GM12878 (cell line): Measurements from ENCODE around the gene UNC13D. TPM values are rescaled to one million over a fixed set of nuclear protein-coding genes. Genes with fewer than 3 reads are reported as not detected.

Source experiments
- ATF7 ChIP-seq: fragments of 450-650 bp; IDR thresholded peaks from 2 replicates; pipeline ENCODE4 v1.6.1; 2016; ENCODE audit warnings: low read depth, mild to moderate bottlenecking
- CHD4 ChIP-seq: fragments of 200-600 bp; sonication (generic); IDR thresholded peaks from 2 replicates; pipeline ENCODE4 v1.6.1; 2016; ENCODE audit warnings: mild to moderate bottlenecking
- ETV6 ChIP-seq, 2 experiments: fragments of 450-650 bp in 1 of 2; IDR thresholded peaks in 1 of 2; conservative IDR thresholded peaks in 1 of 2; 2 replicates each; pipeline ENCODE4 v1.6.1; 2014; ENCODE audit warnings: antibody characterized with exemption in 1 of 2, borderline replicate concordance in 1 of 2, low read depth in 1 of 2, mild to moderate bottlenecking in 1 of 2, moderate library complexity in 1 of 2
- FOS ChIP-seq: IDR thresholded peaks from 3 replicates; pipeline ENCODE4 v1.6.1; 2011; ENCODE audit warnings: borderline replicate concordance; ENCODE audit not compliant: insufficient read length; ENCODE audit errors: extremely low read depth
- HDGF ChIP-seq: fragments of 450-650 bp; IDR thresholded peaks from 2 replicates; pipeline ENCODE4 v1.6.1; 2016; ENCODE audit warnings: antibody characterized with exemption
- IKZF1 ChIP-seq: fragments of 450-650 bp; conservative IDR thresholded peaks from 2 replicates; pipeline ENCODE4 v1.6.1; 2017; ENCODE audit warnings: antibody characterized with exemption, mild to moderate bottlenecking
- IKZF2 ChIP-seq, 2 experiments: fragments of 450-650 bp; IDR thresholded peaks; 2 replicates each; pipeline ENCODE4 v1.6.1; 2017; ENCODE audit warnings: mild to moderate bottlenecking in 2 of 2, moderate library complexity in 2 of 2
- IRF4 ChIP-seq: IDR thresholded peaks from 2 replicates; pipeline ENCODE4 v1.6.1; 2011; ENCODE audit warnings: low read depth, low read length
- JUND ChIP-seq: IDR thresholded peaks from 2 replicates; pipeline ENCODE4 v1.6.1; 2012; ENCODE audit warnings: low read depth, mild to moderate bottlenecking, low read length, improper control_type of control experiment, moderate library complexity
- MXI1 ChIP-seq: fragments of 150-350 bp; IDR thresholded peaks from 2 replicates; pipeline ENCODE4 v1.6.1; 2011; ENCODE audit warnings: low read depth, mild to moderate bottlenecking, inconsistent platforms, low read length, improper control_type of control experiment
- NFYA ChIP-seq: IDR thresholded peaks from 2 replicates; pipeline ENCODE4 v1.6.1; 2011; ENCODE audit warnings: low read depth, mild to moderate bottlenecking, low read length, improper control_type of control experiment, borderline replicate concordance
- NR2C2 ChIP-seq: IDR thresholded peaks from 2 replicates; pipeline ENCODE4 v1.6.1; 2011; ENCODE audit warnings: borderline replicate concordance, low read depth; ENCODE audit not compliant: control insufficient read depth, insufficient read length
- RBBP5 ChIP-seq: fragments of 200-600 bp; sonication (generic); conservative IDR thresholded peaks from 2 replicates; pipeline ENCODE4 v1.6.1; 2016
- SMARCA5 ChIP-seq: fragments of 450-650 bp; IDR thresholded peaks from 2 replicates; pipeline ENCODE4 v1.6.1; 2017; ENCODE audit warnings: mild to moderate bottlenecking
- SRF ChIP-seq, 2 experiments: IDR thresholded peaks; 2 replicates each; pipeline ENCODE4 v1.6.1; 2011; ENCODE audit warnings: low read depth in 2 of 2, low read length in 2 of 2, mild to moderate bottlenecking in 1 of 2, moderate library complexity in 1 of 2
- ZNF207 ChIP-seq: fragments of 450-650 bp; IDR thresholded peaks from 2 replicates; pipeline ENCODE4 v1.6.1; 2014; ENCODE audit warnings: antibody characterized with exemption, mild to moderate bottlenecking, borderline replicate concordance
- polyA plus RNA-seq, 11 experiments: library from polyadenylated mRNA; depleted of rRNA in 4 of 11; unstranded in 6 of 11; stranded (reverse) in 5 of 11; fragments of >200 nt; fragmentation: Nextera tagmentation in 4 of 11; fragmentation: Illumina TruSeq in 1 of 11; extraction: Ambion mirVana in 4 of 11; extraction: Trizol in 1 of 11; gene quantifications; 1 replicate in 1 of 11; 2 replicates in 10 of 11; pipeline versions ENCODE4 v1.2.1 to v1.2.3, GENCODE V29; 2011 to 2016; ENCODE audit warnings: inconsistent platforms in 2 of 11, missing spikeins in 2 of 11, low read depth in 1 of 11
- total RNA-seq, 4 experiments: library from RNA; depleted of rRNA in 3 of 4; stranded (reverse); fragments of >200 nt in 3 of 4; fragmentation: Illumina TruSeq in 1 of 4; extraction: Trizol in 1 of 4; gene quantifications; 2 replicates each; pipeline versions ENCODE4 v1.2.1 to v1.2.3, GENCODE V29; 2013 to 2021
- TF ChIP-seq, protein P1 (sequence below): IDR thresholded peaks from 2 replicates; pipeline ENCODE4 v1.6.1; 2011; ENCODE audit warnings: mild to moderate bottlenecking, low read depth, low read length, moderate library complexity; ENCODE audit not compliant: insufficient replicate concordance
- TF ChIP-seq, protein P2 (sequence below): fragments of 450-650 bp; IDR thresholded peaks from 2 replicates; pipeline ENCODE4 v1.6.1; 2017; ENCODE audit warnings: mild to moderate bottlenecking, moderate library complexity
- TF ChIP-seq, protein P3 (sequence below): fragments of 450-650 bp; IDR thresholded peaks from 2 replicates; pipeline ENCODE4 v1.6.1; 2016; ENCODE audit warnings: mild to moderate bottlenecking
- TF ChIP-seq, protein P4 (sequence below): fragments of 150-350 bp; IDR thresholded peaks from 2 replicates; pipeline ENCODE4 v1.6.1; 2016; ENCODE audit warnings: low read depth, low read length

The UNC13D gene
- total and polyA plus RNA-seq, 10 of the 15 experiments (the other 5 are each of a cell fraction or from before 2014, with no cell fraction given), result 0.32 to 63.9 (median 25.2) TPM

DNA sequence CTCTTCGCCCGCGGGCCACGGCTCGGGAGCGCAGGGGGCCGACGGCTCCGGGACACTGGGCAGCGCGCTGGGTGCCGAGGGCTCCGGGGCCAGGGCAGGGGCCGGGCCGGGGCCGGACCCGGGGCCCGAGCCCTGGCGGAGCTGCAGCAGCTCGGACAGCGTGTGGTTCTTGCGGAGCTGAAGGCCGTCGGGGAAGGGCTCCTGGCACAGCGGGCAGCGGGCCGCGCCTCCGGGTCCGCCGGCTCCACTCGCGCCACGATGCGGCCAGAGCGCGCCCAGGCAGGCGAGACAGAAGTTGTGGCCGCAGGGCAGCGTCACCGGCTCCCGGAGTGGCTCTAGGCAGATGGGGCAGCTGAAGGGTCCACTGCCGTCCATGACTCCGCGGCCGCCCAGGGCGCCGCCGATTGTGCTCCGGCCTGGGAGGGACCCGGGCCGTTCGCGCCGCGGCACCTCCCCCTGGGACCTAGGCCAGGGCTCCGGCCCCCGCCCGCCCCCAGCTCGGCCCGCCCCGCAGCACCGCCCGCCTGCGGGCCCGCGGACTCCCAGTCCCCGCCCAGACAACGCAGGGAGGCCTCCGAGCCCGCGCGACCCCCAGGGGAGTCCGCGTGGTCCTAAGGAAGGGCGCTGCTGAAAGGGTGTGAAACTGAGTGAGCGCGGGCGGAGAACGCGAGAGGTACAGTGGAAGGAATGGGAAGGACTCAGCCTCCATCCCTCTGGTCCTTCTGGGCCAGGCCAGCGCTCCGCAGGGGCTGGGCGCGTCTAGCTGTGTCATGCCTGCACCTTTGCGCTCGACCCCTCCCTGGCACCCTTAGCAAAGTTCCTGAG is 34.2 kb upstream of the UNC13D start, which contains the start of gene TRIM47 (continued):
- TF ChIP-seq, protein P1, sequence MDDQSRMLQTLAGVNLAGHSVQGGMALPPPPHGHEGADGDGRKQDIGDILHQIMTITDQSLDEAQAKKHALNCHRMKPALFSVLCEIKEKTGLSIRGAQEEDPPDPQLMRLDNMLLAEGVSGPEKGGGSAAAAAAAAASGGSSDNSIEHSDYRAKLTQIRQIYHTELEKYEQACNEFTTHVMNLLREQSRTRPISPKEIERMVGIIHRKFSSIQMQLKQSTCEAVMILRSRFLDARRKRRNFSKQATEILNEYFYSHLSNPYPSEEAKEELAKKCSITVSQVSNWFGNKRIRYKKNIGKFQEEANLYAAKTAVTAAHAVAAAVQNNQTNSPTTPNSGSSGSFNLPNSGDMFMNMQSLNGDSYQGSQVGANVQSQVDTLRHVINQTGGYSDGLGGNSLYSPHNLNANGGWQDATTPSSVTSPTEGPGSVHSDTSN, result no peak
- TF ChIP-seq IKZF2 (IDR thresholded peaks at IDR 0.05) (no peak), RBBP5 (no peak), SMARCA5 (no peak; the same call in 1 of the 2 replicates), HDGF (no peak), MXI1 (no peak), JUND (no peak), CHD4 (no peak), IRF4 (no peak), SRF (IDR thresholded peaks at IDR 0.05; ENCODE audit: low read depth in 2 of 2, low read length in 2 of 2) (0 out of 4 replicates have a peak, but pooled peaks of 1 of the 2 experiments have one; percentile 8), NR2C2 (no peak), NFYA (no peak), ETV6 (conservative IDR thresholded peaks at IDR 0.05 in 1 of 2, IDR thresholded peaks at IDR 0.05 in 1 of 2; ENCODE audit: borderline replicate concordance in 1 of 2, low read depth in 1 of 2) (no peak), ATF7 (no peak), FOS (no peak), IKZF1 (peak; percentile 93), ZNF207 (no peak)
- TF ChIP-seq, protein P2, sequence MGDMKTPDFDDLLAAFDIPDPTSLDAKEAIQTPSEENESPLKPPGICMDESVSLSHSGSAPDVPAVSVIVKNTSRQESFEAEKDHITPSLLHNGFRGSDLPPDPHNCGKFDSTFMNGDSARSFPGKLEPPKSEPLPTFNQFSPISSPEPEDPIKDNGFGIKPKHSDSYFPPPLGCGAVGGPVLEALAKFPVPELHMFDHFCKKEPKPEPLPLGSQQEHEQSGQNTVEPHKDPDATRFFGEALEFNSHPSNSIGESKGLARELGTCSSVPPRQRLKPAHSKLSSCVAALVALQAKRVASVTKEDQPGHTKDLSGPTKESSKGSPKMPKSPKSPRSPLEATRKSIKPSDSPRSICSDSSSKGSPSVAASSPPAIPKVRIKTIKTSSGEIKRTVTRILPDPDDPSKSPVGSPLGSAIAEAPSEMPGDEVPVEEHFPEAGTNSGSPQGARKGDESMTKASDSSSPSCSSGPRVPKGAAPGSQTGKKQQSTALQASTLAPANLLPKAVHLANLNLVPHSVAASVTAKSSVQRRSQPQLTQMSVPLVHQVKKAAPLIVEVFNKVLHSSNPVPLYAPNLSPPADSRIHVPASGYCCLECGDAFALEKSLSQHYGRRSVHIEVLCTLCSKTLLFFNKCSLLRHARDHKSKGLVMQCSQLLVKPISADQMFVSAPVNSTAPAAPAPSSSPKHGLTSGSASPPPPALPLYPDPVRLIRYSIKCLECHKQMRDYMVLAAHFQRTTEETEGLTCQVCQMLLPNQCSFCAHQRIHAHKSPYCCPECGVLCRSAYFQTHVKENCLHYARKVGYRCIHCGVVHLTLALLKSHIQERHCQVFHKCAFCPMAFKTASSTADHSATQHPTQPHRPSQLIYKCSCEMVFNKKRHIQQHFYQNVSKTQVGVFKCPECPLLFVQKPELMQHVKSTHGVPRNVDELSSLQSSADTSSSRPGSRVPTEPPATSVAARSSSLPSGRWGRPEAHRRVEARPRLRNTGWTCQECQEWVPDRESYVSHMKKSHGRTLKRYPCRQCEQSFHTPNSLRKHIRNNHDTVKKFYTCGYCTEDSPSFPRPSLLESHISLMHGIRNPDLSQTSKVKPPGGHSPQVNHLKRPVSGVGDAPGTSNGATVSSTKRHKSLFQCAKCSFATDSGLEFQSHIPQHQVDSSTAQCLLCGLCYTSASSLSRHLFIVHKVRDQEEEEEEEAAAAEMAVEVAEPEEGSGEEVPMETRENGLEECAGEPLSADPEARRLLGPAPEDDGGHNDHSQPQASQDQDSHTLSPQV, result no peak
- TF ChIP-seq, protein P3, sequence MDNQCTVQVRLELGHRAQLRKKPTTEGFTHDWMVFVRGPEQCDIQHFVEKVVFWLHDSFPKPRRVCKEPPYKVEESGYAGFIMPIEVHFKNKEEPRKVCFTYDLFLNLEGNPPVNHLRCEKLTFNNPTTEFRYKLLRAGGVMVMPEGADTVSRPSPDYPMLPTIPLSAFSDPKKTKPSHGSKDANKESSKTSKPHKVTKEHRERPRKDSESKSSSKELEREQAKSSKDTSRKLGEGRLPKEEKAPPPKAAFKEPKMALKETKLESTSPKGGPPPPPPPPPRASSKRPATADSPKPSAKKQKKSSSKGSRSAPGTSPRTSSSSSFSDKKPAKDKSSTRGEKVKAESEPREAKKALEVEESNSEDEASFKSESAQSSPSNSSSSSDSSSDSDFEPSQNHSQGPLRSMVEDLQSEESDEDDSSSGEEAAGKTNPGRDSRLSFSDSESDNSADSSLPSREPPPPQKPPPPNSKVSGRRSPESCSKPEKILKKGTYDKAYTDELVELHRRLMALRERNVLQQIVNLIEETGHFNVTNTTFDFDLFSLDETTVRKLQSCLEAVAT, result no peak
- TF ChIP-seq, protein P4, sequence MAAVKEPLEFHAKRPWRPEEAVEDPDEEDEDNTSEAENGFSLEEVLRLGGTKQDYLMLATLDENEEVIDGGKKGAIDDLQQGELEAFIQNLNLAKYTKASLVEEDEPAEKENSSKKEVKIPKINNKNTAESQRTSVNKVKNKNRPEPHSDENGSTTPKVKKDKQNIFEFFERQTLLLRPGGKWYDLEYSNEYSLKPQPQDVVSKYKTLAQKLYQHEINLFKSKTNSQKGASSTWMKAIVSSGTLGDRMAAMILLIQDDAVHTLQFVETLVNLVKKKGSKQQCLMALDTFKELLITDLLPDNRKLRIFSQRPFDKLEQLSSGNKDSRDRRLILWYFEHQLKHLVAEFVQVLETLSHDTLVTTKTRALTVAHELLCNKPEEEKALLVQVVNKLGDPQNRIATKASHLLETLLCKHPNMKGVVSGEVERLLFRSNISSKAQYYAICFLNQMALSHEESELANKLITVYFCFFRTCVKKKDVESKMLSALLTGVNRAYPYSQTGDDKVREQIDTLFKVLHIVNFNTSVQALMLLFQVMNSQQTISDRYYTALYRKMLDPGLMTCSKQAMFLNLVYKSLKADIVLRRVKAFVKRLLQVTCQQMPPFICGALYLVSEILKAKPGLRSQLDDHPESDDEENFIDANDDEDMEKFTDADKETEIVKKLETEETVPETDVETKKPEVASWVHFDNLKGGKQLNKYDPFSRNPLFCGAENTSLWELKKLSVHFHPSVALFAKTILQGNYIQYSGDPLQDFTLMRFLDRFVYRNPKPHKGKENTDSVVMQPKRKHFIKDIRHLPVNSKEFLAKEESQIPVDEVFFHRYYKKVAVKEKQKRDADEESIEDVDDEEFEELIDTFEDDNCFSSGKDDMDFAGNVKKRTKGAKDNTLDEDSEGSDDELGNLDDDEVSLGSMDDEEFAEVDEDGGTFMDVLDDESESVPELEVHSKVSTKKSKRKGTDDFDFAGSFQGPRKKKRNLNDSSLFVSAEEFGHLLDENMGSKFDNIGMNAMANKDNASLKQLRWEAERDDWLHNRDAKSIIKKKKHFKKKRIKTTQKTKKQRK, result no peak
